ENCODE measurements around the gene CMPK1.
"Not testable (repeated sequence)": the region's sequence is repeated elsewhere in the genome, so short reads cannot be mapped to it uniquely, and the experiment has no call there.

CMPK1 gene

GRCh38 chr1:47334765-47335435, 1.3 kb downstream of the CMPK1 start:
- peak overlapping the region; percentile 85 for H3K4me3 ChIP-seq (ENCODE audit: low read length)
- no peak for DNase-seq (ENCODE audit: low read depth, low spot score)

GRCh38 chr1:47337350-47337749, 3.8 kb downstream of the CMPK1 start:
- DNase-seq (ENCODE audit: low read depth, low spot score), result no peak
- H3K4me3 ChIP-seq (ENCODE audit: low read length), result no peak overlapping the region

GRCh38 chr1:47338249-47339077, 4.9 kb downstream of the CMPK1 start:
- no peak overlapping the region for H3K4me3 ChIP-seq (ENCODE audit: low read length)

GRCh38 chr1:47340227-47340626, 6.6 kb downstream of the CMPK1 start:
- no peak overlapping the region for H3K4me3 ChIP-seq (ENCODE audit: low read length)
- no peak for DNase-seq (ENCODE audit: low read depth, low spot score)

More at GRCh38 chr1:47338249-47339077, 4.9 kb downstream of the CMPK1 start:
- DNase-seq (ENCODE audit: low read depth, low spot score), result no peak

- not testable (repeated sequence) for H3K4me3 ChIP-seq (ENCODE audit: low read length); DNase-seq (ENCODE audit: low read depth, low spot score)
Measured at GRCh38 chr1:47346979-47347378, 13.4 kb downstream of the CMPK1 start.

- DNase-seq (ENCODE audit: low read depth, low spot score), result no peak
- no peak overlapping the region for H3K4me3 ChIP-seq (ENCODE audit: low read length)
Measured at GRCh38 chr1:47347735-47348134, 14.1 kb downstream of the CMPK1 start.

GRCh38 chr1:47348246-47348645, 14.7 kb downstream of the CMPK1 start:
- H3K4me3 ChIP-seq (ENCODE audit: low read length), result no peak overlapping the region

GRCh38 chr1:47351305-47351704, 17.7 kb downstream of the CMPK1 start:
- H3K4me3 ChIP-seq (ENCODE audit: low read length), result no peak overlapping the region
- no peak for DNase-seq (ENCODE audit: low read depth, low spot score)

More at GRCh38 chr1:47348246-47348645, 14.7 kb downstream of the CMPK1 start:
- DNase-seq (ENCODE audit: low read depth, low spot score), result no peak

GRCh38 chr1:47361380-47361779, 27.8 kb downstream of the CMPK1 start:
- H3K4me3 ChIP-seq (ENCODE audit: low read length), result no peak overlapping the region
- no peak for DNase-seq (ENCODE audit: low read depth, low spot score)

- no peak for DNase-seq (ENCODE audit: low read depth, low spot score)
- no peak overlapping the region for H3K4me3 ChIP-seq (ENCODE audit: low read length)
Measured at GRCh38 chr1:47362828-47363227, 29.2 kb downstream of the CMPK1 start.

GRCh38 chr1:47367651-47368050, 34.1 kb downstream of the CMPK1 start:
- no peak for DNase-seq (ENCODE audit: low read depth, low spot score)
- no peak overlapping the region for H3K4me3 ChIP-seq (ENCODE audit: low read length)

- no peak for DNase-seq (ENCODE audit: low read depth, low spot score)
- H3K4me3 ChIP-seq (ENCODE audit: low read length), result no peak overlapping the region
Measured at GRCh38 chr1:47371016-47371517, 37.5 kb downstream of the CMPK1 start.

GRCh38 chr1:47374501-47374900, 40.9 kb downstream of the CMPK1 start:
- H3K4me3 ChIP-seq (ENCODE audit: low read length), result no peak overlapping the region
- DNase-seq (ENCODE audit: low read depth, low spot score), result no peak

GRCh38 chr1:47378147-47378546, 44.6 kb downstream of the CMPK1 start:
- no peak overlapping the region for H3K4me3 ChIP-seq (ENCODE audit: low read length)
- no peak for DNase-seq (ENCODE audit: low read depth, low spot score)

- no peak for DNase-seq (ENCODE audit: low read depth, low spot score)
- H3K4me3 ChIP-seq (ENCODE audit: low read length), result no peak overlapping the region
Measured at GRCh38 chr1:47380699-47381098, 47.1 kb downstream of the CMPK1 start.

GRCh38 chr1:47382399-47382983, 48.9 kb downstream of the CMPK1 start:
- no peak overlapping the region for H3K4me3 ChIP-seq (ENCODE audit: low read length)
- no peak for DNase-seq (ENCODE audit: low read depth, low spot score)

- no peak for DNase-seq (ENCODE audit: low read depth, low spot score)
- no peak overlapping the region for H3K4me3 ChIP-seq (ENCODE audit: low read length)
Measured at GRCh38 chr1:47384083-47384482, 50.5 kb downstream of the CMPK1 start.

- DNase-seq (ENCODE audit: low read depth, low spot score), result no peak
- no peak overlapping the region for H3K4me3 ChIP-seq (ENCODE audit: low read length)
Measured at GRCh38 chr1:47385020-47385419, 51.4 kb downstream of the CMPK1 start.

- no peak for DNase-seq (ENCODE audit: low read depth, low spot score)
- H3K4me3 ChIP-seq (ENCODE audit: low read length), result no peak overlapping the region
Measured at GRCh38 chr1:47386268-47386667, 52.7 kb downstream of the CMPK1 start.

Measured in Jurkat, Clone E6-1 (cell line).